B cell (primary cell): ENCODE measurements around the gene GDPD2. TPM values are rescaled to one million over a fixed set of nuclear protein-coding genes. Genes with fewer than 3 reads are reported as not detected.

ENCODE experiments used
- ATAC-seq: fragments of 200-7000 bp; cut with Tn5 transposase; one replicate; pipeline ENCODE4 v1.10.0; 2021; ENCODE audit warnings: low read depth, mild to moderate bottlenecking, moderate number of reproducible peaks, moderate library complexity
- CTCF ChIA-PET: fragments of 350-600 bp; sonication (Branson Sonifier 250); formaldehyde crosslinking; loops from one replicate; lab custom pipeline; 2021; ENCODE audit warnings: antibody characterized with exemption, inconsistent platforms; lab: Charles Lee
- POLR2A ChIA-PET: fragments of 350-600 bp; sonication (Branson Sonifier 250); formaldehyde crosslinking; loops from one replicate; lab custom pipeline; 2021; ENCODE audit warnings: antibody characterized with exemption; lab: Charles Lee
- DNase-seq: peaks from one replicate; pipeline ENCODE4 v3.0.0; 2013
- H2AFZ ChIP-seq: 2 replicates; pipeline ENCODE4 v1.6.1; 2012; ENCODE audit warnings: mild to moderate bottlenecking, low read depth, low read length; ENCODE audit not compliant: insufficient read depth, poor library complexity, severe bottlenecking
- H3K27ac ChIP-seq, 2 donors: 1 replicate in 1 of 2; 2 replicates in 1 of 2; pipeline ENCODE4 v1.5.1; 2012 to 2013; ENCODE audit warnings: low read length in 2 of 2, mild to moderate bottlenecking in 2 of 2, moderate library complexity in 1 of 2
- H3K27me3 ChIP-seq, 4 experiments: fragments of 200-600 bp in 1 of 4; sonication (generic) in 1 of 4; replicated peaks in 1 of 4; 1 replicate in 2 of 4; 2 replicates in 2 of 4; pipeline versions ENCODE4 v1.6.1 to v1.7.0; 2013 to 2016; ENCODE audit warnings: low read length in 3 of 4, mild to moderate bottlenecking in 2 of 4, mixed read lengths in 1 of 4, moderate library complexity in 1 of 4; ENCODE audit not compliant: insufficient read depth in 4 of 4, control insufficient read depth in 3 of 4; ENCODE audit errors: control extremely low read depth in 1 of 4
- H3K36me3 ChIP-seq, 2 experiments: replicated peaks in 1 of 2; 1 replicate in 1 of 2; 2 replicates in 1 of 2; pipeline versions ENCODE4 v1.6.1 to v1.7.1; 2013; ENCODE audit warnings: low read length in 1 of 2; ENCODE audit not compliant: insufficient read depth in 2 of 2, control insufficient read depth in 1 of 2; ENCODE audit errors: control extremely low read depth in 1 of 2, extremely low read depth in 1 of 2
- H3K4me1 ChIP-seq, 2 donors: fragments of 200-600 bp in 1 of 2; sonication (generic) in 1 of 2; 1 replicate in 1 of 2; 2 replicates in 1 of 2; pipeline versions ENCODE4 v1.5.1 to v1.6.1; 2013 to 2017; ENCODE audit warnings: low read length in 2 of 2; ENCODE audit not compliant: control insufficient read depth in 2 of 2, insufficient read depth in 2 of 2
- H3K4me2 ChIP-seq: replicated peaks from 2 replicates; pipeline ENCODE3; 2012; ENCODE audit warnings: mild to moderate bottlenecking, low read depth, low read length; ENCODE audit not compliant: poor library complexity, severe bottlenecking
- H3K4me3 ChIP-seq, 5 experiments: fragments of 200-600 bp in 1 of 5; sonication (generic) in 1 of 5; 1 replicate in 3 of 5; 2 replicates in 2 of 5; pipeline versions ENCODE4 v1.5.1 to v1.7.0; 2011 to 2016; ENCODE audit warnings: low read length in 4 of 5, mild to moderate bottlenecking in 4 of 5, low read depth in 2 of 5, control low read depth in 1 of 5, moderate library complexity in 1 of 5; ENCODE audit not compliant: insufficient read depth in 1 of 5; ENCODE audit errors: control extremely low read depth in 1 of 5, extremely low read depth in 1 of 5
- H3K79me2 ChIP-seq: fragments of 200-600 bp; sonication (generic); one replicate; pipeline ENCODE4 v1.6.0; 2016; ENCODE audit warnings: low read length; ENCODE audit not compliant: control insufficient read depth, insufficient read depth
- H3K9ac ChIP-seq: fragments of 200-600 bp; sonication (generic); 2 replicates; pipeline ENCODE4 v1.6.1; 2017; ENCODE audit warnings: mild to moderate bottlenecking, low read length, moderate library complexity
- H3K9me3 ChIP-seq, 3 donors: one replicate each; pipeline versions ENCODE4 v1.6.1 to v1.7.1; 2013; ENCODE audit warnings: low read length in 2 of 3; ENCODE audit not compliant: control insufficient read depth in 2 of 3, insufficient read depth in 1 of 3; ENCODE audit errors: control extremely low read depth in 1 of 3
- H4K20me1 ChIP-seq: 2 replicates; pipeline ENCODE4 v1.6.0; 2012; ENCODE audit warnings: mild to moderate bottlenecking, low read length; ENCODE audit not compliant: insufficient read depth, control insufficient read depth, poor library complexity, severe bottlenecking
- H3K27ac Mint-ChIP-seq: one replicate; pipeline ENCODE4 v1.8.0; 2021; ENCODE audit warnings: mixed read lengths
- H3K27me3 Mint-ChIP-seq: one replicate; pipeline ENCODE4 v1.8.0; 2021; ENCODE audit warnings: mixed read lengths
- H3K4me1 Mint-ChIP-seq: one replicate; pipeline ENCODE4 v1.8.0; 2021; ENCODE audit warnings: mixed read lengths
- H3K4me3 Mint-ChIP-seq: one replicate; pipeline ENCODE4 v1.8.0; 2021; ENCODE audit warnings: mixed read lengths
- H3K9me3 Mint-ChIP-seq: one replicate; pipeline ENCODE4 v1.8.0; 2022; ENCODE audit warnings: mixed read lengths; ENCODE audit not compliant: insufficient read depth
- EZH2 ChIP-seq: IDR thresholded peaks from 2 replicates; pipeline ENCODE4 v1.6.1; 2012; ENCODE audit warnings: borderline replicate concordance, low read depth, mild to moderate bottlenecking, moderate library complexity, low read length; ENCODE audit not compliant: insufficient read depth, poor library complexity, severe bottlenecking
- WGBS: methylation state at CpG from one replicate; pipeline ENCODE4 v1.1.5; 2013; ENCODE audit warnings: missing lambda C conversion rate; ENCODE audit not compliant: insufficient coverage; 5-methylcytosine and 5-hydroxymethylcytosine counted together
- intact Hi-C: fragments of 100-400 bp; cut with micrococcal nuclease; formaldehyde crosslinking; loops from one replicate; pipeline ENCODE4 v1.10.0; 2022
- polyA plus RNA-seq: library from polyadenylated mRNA; depleted of rRNA; stranded (reverse); fragments of >200 nt; gene quantifications from 2 replicates; pipeline ENCODE4 v1.2.3, GENCODE V29; 2012
- total RNA-seq, 2 donors: library from RNA; stranded (reverse); fragments of 120-200 nt in 1 of 2; gene quantifications; 1 replicate in 1 of 2; 2 replicates in 1 of 2; pipeline versions ENCODE4 v1.2.3 to v1.2.4, GENCODE V29; 2013 to 2022
- TF ChIP-seq, protein P1 (sequence below): fragments of 200-600 bp; IDR thresholded peaks from one replicate; pipeline ENCODE4 v1.8.0; 2022; ENCODE audit warnings: antibody characterized with exemption, mild to moderate bottlenecking

GDPD2 gene
- total and polyA plus RNA-seq, 2 donors (not counting 1 experiment from before 2014, with no cell fraction given): not detected

DNA sequence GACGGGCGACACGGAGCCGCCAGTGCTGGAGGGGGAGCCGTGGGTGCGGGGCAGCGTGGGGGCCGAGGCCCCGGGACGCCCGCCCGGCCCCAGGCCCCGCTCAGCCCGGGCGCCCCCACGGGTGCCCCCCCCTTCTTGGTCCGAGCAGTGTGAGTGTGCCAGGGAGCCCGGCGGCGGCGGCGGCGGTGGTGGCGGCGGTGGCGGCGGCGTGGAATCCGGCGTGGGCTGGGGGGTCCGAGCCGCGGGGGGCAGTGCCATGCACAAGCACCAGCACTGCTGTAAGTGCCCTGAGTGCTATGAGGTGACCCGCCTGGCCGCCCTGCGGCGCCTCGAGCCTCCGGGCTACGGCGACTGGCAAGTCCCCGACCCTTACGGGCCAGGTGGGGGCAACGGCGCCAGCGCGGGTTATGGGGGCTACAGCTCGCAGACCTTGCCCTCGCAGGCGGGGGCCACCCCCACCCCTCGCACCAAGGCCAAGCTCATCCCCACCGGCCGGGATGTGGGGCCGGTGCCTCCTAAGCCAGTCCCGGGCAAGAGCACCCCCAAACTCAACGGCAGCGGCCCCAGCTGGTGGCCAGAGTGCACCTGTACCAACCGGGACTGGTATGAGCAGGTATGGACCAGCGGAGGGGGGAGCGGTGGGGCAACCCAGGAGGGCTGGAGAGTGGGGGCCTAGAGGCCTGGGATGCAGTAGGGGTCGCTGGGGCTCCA is 22.0 kb downstream of the GDPD2 start:
- ChIA-PET POLR2A (no interaction called here), CTCF (interaction anchor here (2.3 to 3.0 kb wide), 2 partner anchors 10 to 12 kb away, joined by 8 to 14 read pairs; no protein-coding TSS in a partner anchor)
- H3K9me3 Mint-ChIP-seq: no peaks in the 10 kb centered on the region

DNA sequence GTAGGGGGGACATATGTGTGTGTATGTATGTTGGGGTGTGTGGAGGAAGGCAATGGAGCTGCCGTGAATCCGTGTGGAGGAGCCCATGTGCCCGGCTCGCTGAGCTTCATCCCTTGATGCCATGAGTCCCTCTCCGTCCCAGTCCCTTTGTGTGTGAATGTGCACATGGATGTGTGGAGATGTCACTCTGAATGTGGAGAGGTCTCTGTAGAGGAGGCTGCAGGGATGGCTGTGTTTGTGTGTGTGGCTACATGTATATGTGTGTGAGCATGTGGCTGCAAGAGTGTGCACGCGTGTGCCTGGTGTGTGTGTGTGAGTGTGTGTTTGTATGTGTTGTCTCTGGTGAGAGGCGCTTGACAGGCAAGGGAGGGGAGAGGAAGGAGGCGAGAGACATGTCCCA is 22.8 kb downstream of the GDPD2 start:
- ATAC-seq: no peak
- H3K4me3 ChIP-seq: no peak overlapping the region
- no peaks in the 10 kb centered on the region for H3K36me3 ChIP-seq
- peaks cover 5% of the 10 kb centered on the region for H3K4me1 Mint-ChIP-seq
- H3K9ac ChIP-seq: no peak overlapping the region
- H3K27me3 ChIP-seq: peaks cover 0 to 17% (median 10%) of the 10 kb centered on the region in 4 experiments
- no peak overlapping the region for H3K27ac Mint-ChIP-seq
- no peaks in the 10 kb centered on the region for H3K79me2 ChIP-seq
- ChIA-PET CTCF (interaction anchor here (3.0 kb wide), 1 partner anchor 11 kb away, joined by 14 read pairs; no protein-coding TSS in a partner anchor), POLR2A (no interaction called here)
- no peaks in the 10 kb centered on the region for H4K20me1 ChIP-seq
- H3K4me1 ChIP-seq: peaks cover 4 to 10% of the 10 kb centered on the region in 2 donors
- H3K4me2 ChIP-seq: no peak overlapping the region
- H2AFZ ChIP-seq: no peak overlapping the region
- TF ChIP-seq EZH2: no peak
- TF ChIP-seq, protein P1, sequence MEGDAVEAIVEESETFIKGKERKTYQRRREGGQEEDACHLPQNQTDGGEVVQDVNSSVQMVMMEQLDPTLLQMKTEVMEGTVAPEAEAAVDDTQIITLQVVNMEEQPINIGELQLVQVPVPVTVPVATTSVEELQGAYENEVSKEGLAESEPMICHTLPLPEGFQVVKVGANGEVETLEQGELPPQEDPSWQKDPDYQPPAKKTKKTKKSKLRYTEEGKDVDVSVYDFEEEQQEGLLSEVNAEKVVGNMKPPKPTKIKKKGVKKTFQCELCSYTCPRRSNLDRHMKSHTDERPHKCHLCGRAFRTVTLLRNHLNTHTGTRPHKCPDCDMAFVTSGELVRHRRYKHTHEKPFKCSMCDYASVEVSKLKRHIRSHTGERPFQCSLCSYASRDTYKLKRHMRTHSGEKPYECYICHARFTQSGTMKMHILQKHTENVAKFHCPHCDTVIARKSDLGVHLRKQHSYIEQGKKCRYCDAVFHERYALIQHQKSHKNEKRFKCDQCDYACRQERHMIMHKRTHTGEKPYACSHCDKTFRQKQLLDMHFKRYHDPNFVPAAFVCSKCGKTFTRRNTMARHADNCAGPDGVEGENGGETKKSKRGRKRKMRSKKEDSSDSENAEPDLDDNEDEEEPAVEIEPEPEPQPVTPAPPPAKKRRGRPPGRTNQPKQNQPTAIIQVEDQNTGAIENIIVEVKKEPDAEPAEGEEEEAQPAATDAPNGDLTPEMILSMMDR: no peak
- no peaks in the 10 kb centered on the region for H3K9me3 ChIP-seq
- 94% methylated on average over 7 of the region's 9 CpGs for WGBS
- DNase-seq: no peak
- no peak overlapping the region for H3K27ac ChIP-seq
- H3K9me3 Mint-ChIP-seq: no peaks in the 10 kb centered on the region
- peak overlapping the region; percentile 50 for H3K4me3 Mint-ChIP-seq
- peaks cover 20% of the 10 kb centered on the region for H3K27me3 Mint-ChIP-seq
- intact Hi-C loops: no loop called here

More for the DNA sequence above, 22.0 kb downstream of the GDPD2 start:
- H3K27me3 ChIP-seq: peaks cover 0 to 17% (median 10%) of the 10 kb centered on the region in 4 experiments
- no peak overlapping the region for H3K27ac ChIP-seq
- peak overlapping the region; percentile 78 for H3K4me3 Mint-ChIP-seq
- H3K4me1 Mint-ChIP-seq: peaks cover 5% of the 10 kb centered on the region
- intact Hi-C loops: loop anchor here (5.0 kb wide), 1 partner anchor 1618 kb away; the partner anchor contains the start of gene EFNB1
- DNase-seq: peak; percentile 19
- no peak overlapping the region for H3K27ac Mint-ChIP-seq
- peak overlapping the region; percentile 45 for H3K9ac ChIP-seq
- WGBS: 3% methylated on average over 43 of the region's 61 CpGs
- peak overlapping the region; percentile 69 for H2AFZ ChIP-seq
- no peaks in the 10 kb centered on the region for H3K9me3 ChIP-seq
- no peaks in the 10 kb centered on the region for H4K20me1 ChIP-seq
- H3K4me2 ChIP-seq: peak overlapping the region; percentile 80
- peaks cover 4 to 10% of the 10 kb centered on the region in 2 donors for H3K4me1 ChIP-seq
- H3K27me3 Mint-ChIP-seq: peaks cover 23% of the 10 kb centered on the region
- peak overlapping the region in 3 of 5 experiments; percentile 21 to 33 (median 33) for H3K4me3 ChIP-seq
- H3K36me3 ChIP-seq: no peaks in the 10 kb centered on the region
- no peaks in the 10 kb centered on the region for H3K79me2 ChIP-seq
- peak; percentile 24 for ATAC-seq
- TF ChIP-seq, protein P1: no peak
- TF ChIP-seq EZH2: peak; percentile 45
